Activated naive CD4-positive, alpha-beta T cell treated with anti-CD3 and anti-CD28 coated beads, Interleukin-2, amount 10 ng/mL, durations not matched to agents 7 days and 5 days (primary cell): Measurements from ENCODE around the gene CTU2.

ENCODE experiments used
- CTCF ChIA-PET: fragments of 350-600 bp; sonication (Branson Sonifier 250); formaldehyde crosslinking; loops from one replicate; lab custom pipeline; 2021; ENCODE audit warnings: antibody characterized with exemption; lab: Charles Lee
- DNase-seq: peaks from one replicate; pipeline ENCODE4 v3.0.0-alpha.2; 2020
- H3K27ac Mint-ChIP-seq: one replicate; pipeline ENCODE4 v1.8.0; 2021; ENCODE audit warnings: mild to moderate bottlenecking, moderate library complexity, mixed read lengths
- H3K27me3 Mint-ChIP-seq: one replicate; pipeline ENCODE4 v1.8.0; 2021; ENCODE audit warnings: mild to moderate bottlenecking, mixed read lengths
- H3K36me3 Mint-ChIP-seq: one replicate; pipeline ENCODE4 v1.8.0; 2021; ENCODE audit warnings: mixed read lengths
- H3K4me1 Mint-ChIP-seq: one replicate; pipeline ENCODE4 v1.8.0; 2021; ENCODE audit warnings: mixed read lengths
- H3K4me3 Mint-ChIP-seq: one replicate; pipeline ENCODE4 v1.8.0; 2021; ENCODE audit warnings: mild to moderate bottlenecking, moderate library complexity, mixed read lengths
- H3K9me3 Mint-ChIP-seq: one replicate; pipeline ENCODE4 v1.8.0; 2021; ENCODE audit warnings: mixed read lengths

The CTU2 gene

GRCh38 chr16:88730632-88731607, 24.6 kb downstream of the CTU2 start:
- no peak for DNase-seq
- CTCF ChIA-PET = no interaction called here
- no peaks in the 10 kb centered on the region for H3K9me3 Mint-ChIP-seq
- no peaks in the 10 kb centered on the region for H3K27me3 Mint-ChIP-seq
- H3K36me3 Mint-ChIP-seq = peaks cover 28% of the 10 kb centered on the region
- peak overlapping the region; percentile 65 for H3K27ac Mint-ChIP-seq
- no peak overlapping the region for H3K4me3 Mint-ChIP-seq
- peaks cover 7% of the 10 kb centered on the region for H3K4me1 Mint-ChIP-seq

- Mint-ChIP-seq H3K36me3 (peaks cover 23% of the 10 kb centered on the region), H3K27me3 (no peaks in the 10 kb centered on the region), H3K4me1 (peaks cover 7% of the 10 kb centered on the region), H3K4me3 (no peak overlapping the region), H3K27ac (peak overlapping the region; percentile 65), H3K9me3 (no peaks in the 10 kb centered on the region)
- CTCF ChIA-PET = no interaction called here
- DNase-seq = no peak
Observed at GRCh38 chr16:88731699-88732098, 25.4 kb downstream of the CTU2 start.

DNA sequence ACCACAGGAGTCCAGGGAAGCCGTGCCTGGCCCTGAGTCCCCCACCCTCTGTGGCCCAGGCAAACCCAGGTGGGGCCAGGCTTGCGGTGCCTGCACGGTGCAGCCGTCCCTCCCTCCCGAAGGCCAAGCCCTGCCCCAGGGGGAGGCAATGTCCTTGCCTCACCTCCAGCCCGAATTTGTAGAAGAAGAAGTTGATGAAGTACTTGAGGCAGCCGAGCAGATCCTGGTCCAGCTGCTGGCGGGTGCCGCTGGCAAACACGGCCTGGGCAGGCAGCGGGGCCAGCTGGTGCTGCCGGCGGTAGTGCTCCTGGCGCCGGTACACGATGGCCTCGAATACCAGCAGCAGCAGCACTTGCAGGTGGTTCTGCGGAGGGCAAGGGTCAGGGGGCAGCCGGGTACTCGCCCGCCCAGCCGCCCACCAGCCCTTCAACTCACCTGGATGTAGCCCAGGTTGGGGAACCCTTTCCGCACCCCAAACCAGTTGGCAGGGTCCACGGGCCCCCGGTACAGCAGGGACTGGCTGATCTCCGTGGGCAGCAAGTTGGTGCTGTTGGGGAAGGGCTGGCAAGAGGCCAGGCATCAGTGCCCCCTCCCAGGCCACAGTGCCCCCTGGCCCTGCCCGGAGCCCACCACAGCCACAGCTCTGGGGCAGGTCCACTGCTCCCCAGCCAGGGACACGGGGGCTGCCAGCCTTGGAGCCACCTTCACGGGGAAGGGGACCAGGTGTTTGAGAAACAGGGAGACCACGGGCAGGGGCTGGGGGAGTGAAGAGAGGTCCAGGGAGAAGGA, 26.1 kb downstream of the CTU2 start:
- Mint-ChIP-seq H3K27ac (peak overlapping the region; percentile 33), H3K4me1 (peaks cover 7% of the 10 kb centered on the region), H3K36me3 (peaks cover 23% of the 10 kb centered on the region), H3K4me3 (no peak overlapping the region), H3K9me3 (no peaks in the 10 kb centered on the region), H3K27me3 (no peaks in the 10 kb centered on the region)
- CTCF ChIA-PET = no interaction called here
- no peak for DNase-seq

- Mint-ChIP-seq H3K36me3 (peaks cover 21% of the 10 kb centered on the region), H3K9me3 (no peaks in the 10 kb centered on the region), H3K4me1 (peaks cover 7% of the 10 kb centered on the region), H3K4me3 (no peak overlapping the region), H3K27ac (peak overlapping the region; percentile 33), H3K27me3 (no peaks in the 10 kb centered on the region)
- CTCF ChIA-PET = no interaction called here
- no peak for DNase-seq
Observed at GRCh38 chr16:88732961-88733294, 26.6 kb downstream of the CTU2 start.

GRCh38 chr16:88733630-88734360, 27.5 kb downstream of the CTU2 start:
- H3K9me3 Mint-ChIP-seq = no peaks in the 10 kb centered on the region
- CTCF ChIA-PET = interaction anchor here (0.7 to 0.9 kb wide), 2 partner anchors 9 to 14 kb away, joined by 3 read pairs; no protein-coding TSS in a partner anchor
- H3K36me3 Mint-ChIP-seq = peaks cover 24% of the 10 kb centered on the region
- no peak overlapping the region for H3K27ac Mint-ChIP-seq
- no peak overlapping the region for H3K4me3 Mint-ChIP-seq
- peaks cover 9% of the 10 kb centered on the region for H3K4me1 Mint-ChIP-seq
- H3K27me3 Mint-ChIP-seq = no peaks in the 10 kb centered on the region
- DNase-seq = no peak

DNA sequence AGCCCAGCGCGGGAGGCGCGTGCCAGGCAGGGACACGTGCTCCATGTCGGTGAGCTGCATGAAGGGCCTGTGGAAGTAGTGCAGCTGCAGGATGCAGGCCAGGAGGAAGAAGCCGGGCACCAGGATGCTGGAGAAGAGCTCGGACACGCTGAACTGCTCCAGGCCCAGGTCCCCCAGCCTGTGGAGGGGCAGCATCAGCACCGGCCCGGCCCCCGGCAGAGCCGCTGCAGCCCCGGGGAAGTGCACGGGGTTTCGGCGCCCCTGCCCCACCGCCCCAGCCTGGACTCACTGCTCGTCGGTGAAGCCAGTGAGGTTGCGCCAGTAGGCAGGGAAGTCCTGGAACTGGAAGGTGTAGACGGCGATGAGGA, 28.0 kb downstream of the CTU2 start:
- Mint-ChIP-seq H3K27me3 (no peaks in the 10 kb centered on the region), H3K4me1 (peaks cover 9% of the 10 kb centered on the region), H3K36me3 (peaks cover 25% of the 10 kb centered on the region), H3K4me3 (no peak overlapping the region), H3K27ac (no peak overlapping the region), H3K9me3 (no peaks in the 10 kb centered on the region)
- CTCF ChIA-PET = interaction anchor here (0.7 to 0.9 kb wide), 2 partner anchors 9 to 13 kb away, joined by 3 read pairs; no protein-coding TSS in a partner anchor
- DNase-seq = no peak

DNA sequence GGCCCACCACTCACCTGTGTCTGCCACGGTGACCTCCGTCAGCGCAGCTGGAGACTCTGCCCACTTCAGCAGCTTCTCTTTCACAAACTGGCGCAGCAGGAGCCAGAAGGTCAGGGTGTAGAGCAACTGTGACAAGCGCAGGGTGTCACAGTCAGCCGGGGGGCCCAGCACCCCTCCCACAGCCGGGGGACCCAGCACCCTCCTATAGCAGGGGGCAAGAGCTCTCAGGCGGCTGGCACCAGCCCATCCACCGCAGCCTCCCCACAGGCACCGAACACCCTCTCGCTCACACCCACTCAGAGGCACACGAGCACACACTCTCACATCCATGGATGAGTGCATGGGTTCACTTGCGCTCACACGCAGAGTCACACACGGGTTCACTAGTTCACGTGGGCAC, 28.8 kb downstream of the CTU2 start:
- peaks cover 21% of the 10 kb centered on the region for H3K36me3 Mint-ChIP-seq
- H3K27ac Mint-ChIP-seq = no peak overlapping the region
- no peaks in the 10 kb centered on the region for H3K9me3 Mint-ChIP-seq
- H3K4me3 Mint-ChIP-seq = no peak overlapping the region
- CTCF ChIA-PET = interaction anchor here (1.4 to 3.6 kb wide), 2 partner anchors 46 to 51 kb away, joined by 4 to 49 read pairs; no protein-coding TSS in a partner anchor
- H3K4me1 Mint-ChIP-seq = peaks cover 9% of the 10 kb centered on the region
- no peak for DNase-seq
- H3K27me3 Mint-ChIP-seq = no peaks in the 10 kb centered on the region

DNA sequence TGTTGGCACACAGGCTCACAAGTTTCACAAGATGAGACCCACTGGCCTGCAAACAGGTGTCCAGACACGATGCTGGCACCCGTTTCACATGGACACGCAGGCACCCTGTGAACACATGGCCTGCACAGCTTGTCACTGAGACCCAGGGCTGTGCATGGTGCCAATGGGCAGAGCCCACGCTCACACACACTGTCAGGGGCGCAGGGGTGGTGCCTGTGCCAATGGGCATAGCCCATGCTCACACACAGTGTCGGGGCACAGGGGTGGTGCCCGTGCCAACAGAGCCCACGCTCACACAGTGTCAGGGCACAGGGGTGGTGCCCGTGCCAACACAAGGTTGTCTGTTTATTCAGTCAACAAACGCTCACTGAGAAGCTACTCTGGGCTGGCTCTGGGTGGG, 29.3 kb downstream of the CTU2 start:
- H3K4me3 Mint-ChIP-seq = no peak overlapping the region
- H3K27me3 Mint-ChIP-seq = no peaks in the 10 kb centered on the region
- H3K27ac Mint-ChIP-seq = no peak overlapping the region
- H3K4me1 Mint-ChIP-seq = peaks cover 9% of the 10 kb centered on the region
- no peaks in the 10 kb centered on the region for H3K9me3 Mint-ChIP-seq
- H3K36me3 Mint-ChIP-seq = peaks cover 19% of the 10 kb centered on the region
- CTCF ChIA-PET = interaction anchor here (1.4 to 3.6 kb wide), 3 partner anchors 11 to 50 kb away, joined by 4 to 49 read pairs (median 19); no protein-coding TSS in a partner anchor
- DNase-seq = no peak

DNA sequence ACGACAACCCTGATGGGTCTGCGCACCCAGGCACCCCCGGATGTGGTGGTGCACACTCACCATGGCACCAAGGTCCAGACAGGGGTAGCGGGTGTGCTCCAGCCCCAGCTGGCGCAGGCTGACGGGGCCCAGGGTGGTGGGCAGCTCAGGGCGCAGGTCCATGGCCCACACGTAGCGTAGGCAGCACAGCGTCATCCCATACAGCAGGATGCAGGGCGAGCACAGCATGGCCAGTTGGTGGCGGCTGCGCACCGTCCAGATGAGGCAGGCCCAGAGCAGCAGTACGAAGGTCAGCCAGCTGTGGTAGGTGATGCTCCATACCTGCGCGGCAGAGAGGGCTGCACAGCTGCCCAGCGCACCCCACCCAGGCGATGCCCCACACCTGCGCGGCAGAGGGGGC, 29.8 kb downstream of the CTU2 start:
- Mint-ChIP-seq H3K9me3 (no peaks in the 10 kb centered on the region), H3K36me3 (peaks cover 17% of the 10 kb centered on the region), H3K27ac (no peak overlapping the region), H3K4me3 (no peak overlapping the region), H3K27me3 (no peaks in the 10 kb centered on the region), H3K4me1 (peaks cover 7% of the 10 kb centered on the region)
- no peak for DNase-seq
- CTCF ChIA-PET = interaction anchor here (1.0 to 3.6 kb wide), 4 partner anchors 10 to 79 kb away, joined by 3 to 49 read pairs (median 12); no protein-coding TSS in a partner anchor

DNA sequence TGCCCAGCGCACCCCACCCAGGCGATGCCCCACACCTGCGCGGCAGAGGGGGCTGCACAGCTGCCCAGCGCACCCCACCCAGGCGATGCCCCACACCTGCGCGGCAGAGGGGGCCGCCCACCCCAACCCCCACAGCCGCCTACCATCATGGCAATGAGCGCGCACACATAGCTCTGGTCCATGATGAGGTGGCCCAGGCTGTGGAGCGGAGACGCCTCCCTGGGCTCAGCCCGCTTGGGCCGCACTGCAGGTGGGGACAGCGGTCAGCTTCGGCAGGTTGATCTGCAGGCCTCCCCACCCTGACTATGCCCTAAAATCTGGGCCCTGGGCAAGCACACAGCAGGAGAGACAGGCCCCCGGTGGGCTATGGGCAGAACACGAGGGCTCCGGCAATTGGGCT, 30.2 kb downstream of the CTU2 start:
- CTCF ChIA-PET = interaction anchor here (0.8 to 3.6 kb wide), 10 partner anchors 10 to 361 kb away, joined by 3 to 49 read pairs (median 4); no protein-coding TSS in a partner anchor
- Mint-ChIP-seq H3K4me3 (no peak overlapping the region), H3K9me3 (no peaks in the 10 kb centered on the region), H3K36me3 (peaks cover 16% of the 10 kb centered on the region), H3K27ac (no peak overlapping the region), H3K27me3 (no peaks in the 10 kb centered on the region), H3K4me1 (peaks cover 3% of the 10 kb centered on the region)
- no peak for DNase-seq

DNA sequence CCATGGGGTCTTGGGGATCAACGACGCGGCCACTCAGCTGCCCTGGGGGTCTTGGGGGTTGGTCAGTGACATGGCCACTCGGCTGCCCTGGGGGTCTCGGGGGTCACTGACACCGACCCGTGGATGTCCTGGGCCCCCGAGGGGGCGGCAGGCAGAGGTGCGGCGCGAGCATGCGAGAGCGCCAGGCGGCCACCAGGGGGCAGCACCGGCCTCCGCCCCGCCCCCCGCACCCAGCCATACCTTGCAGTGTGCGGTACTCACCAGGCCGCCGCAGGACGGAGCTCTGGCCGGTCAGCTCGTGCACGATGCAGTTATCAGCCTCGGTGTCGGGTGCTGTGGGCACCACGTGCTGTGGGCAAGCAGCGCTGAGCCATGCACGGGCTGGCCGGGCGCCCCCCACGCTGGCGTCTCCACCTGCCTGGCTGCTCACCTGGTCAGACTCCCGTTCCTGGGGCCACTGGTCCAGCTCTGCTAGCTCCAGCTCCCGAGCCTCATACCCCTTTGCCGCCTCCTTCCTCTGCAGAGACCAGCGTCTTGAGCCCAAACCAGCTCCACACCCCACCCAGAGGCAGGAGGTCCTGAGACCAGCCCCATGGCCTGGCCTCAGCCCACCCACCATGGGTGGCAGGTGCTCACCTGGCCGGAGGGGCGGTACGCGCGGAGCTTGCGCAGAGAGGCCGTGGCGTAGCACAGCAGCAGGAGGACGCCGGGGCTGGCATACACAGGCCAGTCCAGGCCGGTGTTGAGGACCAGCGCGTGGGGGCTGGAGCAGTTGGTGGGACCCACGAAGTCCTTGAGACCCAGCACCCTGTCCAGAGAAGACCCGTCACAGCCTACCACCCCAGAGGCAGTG, 31.2 kb downstream of the CTU2 start:
- no peak overlapping the region for H3K27ac Mint-ChIP-seq
- peaks cover 2% of the 10 kb centered on the region for H3K4me1 Mint-ChIP-seq
- CTCF ChIA-PET = interaction anchor here (0.5 to 3.6 kb wide), 28 partner anchors 9 to 480 kb away, joined by 3 to 49 read pairs (median 4); partner anchors contain the start of genes PIEZO1, TRAPPC2L and ZNF778
- no peaks in the 10 kb centered on the region for H3K9me3 Mint-ChIP-seq
- peak; percentile 80 for DNase-seq
- H3K27me3 Mint-ChIP-seq = no peaks in the 10 kb centered on the region
- no peak overlapping the region for H3K4me3 Mint-ChIP-seq
- peaks cover 13% of the 10 kb centered on the region for H3K36me3 Mint-ChIP-seq

GRCh38 chr16:88738151-88739084, 32.1 kb downstream of the CTU2 start:
- H3K4me3 Mint-ChIP-seq = no peak overlapping the region
- peaks cover 5% of the 10 kb centered on the region for H3K4me1 Mint-ChIP-seq

More at GRCh38 chr16:88738151-88739084, 32.1 kb downstream of the CTU2 start:
- Mint-ChIP-seq H3K27ac (no peak overlapping the region), H3K9me3 (no peaks in the 10 kb centered on the region), H3K27me3 (no peaks in the 10 kb centered on the region), H3K36me3 (peaks cover 13% of the 10 kb centered on the region)
- DNase-seq = no peak
- CTCF ChIA-PET = interaction anchor here (0.7 to 3.6 kb wide), 14 partner anchors 8 to 479 kb away, joined by 3 to 49 read pairs (median 6); partner anchors contain the start of genes PIEZO1 and ZNF778
